ENCODE data around the gene NFKBIE. TPM values are rescaled to one million over a fixed set of nuclear protein-coding genes. Genes with fewer than 3 reads are reported as not detected.

Gene NFKBIE
- total RNA-seq, 1 experiment from 2014 or later, result 9.6 TPM

- H3K4me1 ChIP-seq, result no peaks in the 10 kb centered on the region; the same call in none of the 2 replicates
- no peak for DNase-seq
- no peaks in the 10 kb centered on the region for H3K27me3 ChIP-seq
- no peak overlapping the region for H3K27ac ChIP-seq
- no peaks in the 10 kb centered on the region for H3K9me3 ChIP-seq (replicated peaks)
- H3K4me3 ChIP-seq, result no peak overlapping the region
- peaks cover 83% of the 10 kb centered on the region for H3K36me3 ChIP-seq
Observed at GRCh38 chr6:44251576-44252524, 13.5 kb downstream of the NFKBIE start.

DNA sequence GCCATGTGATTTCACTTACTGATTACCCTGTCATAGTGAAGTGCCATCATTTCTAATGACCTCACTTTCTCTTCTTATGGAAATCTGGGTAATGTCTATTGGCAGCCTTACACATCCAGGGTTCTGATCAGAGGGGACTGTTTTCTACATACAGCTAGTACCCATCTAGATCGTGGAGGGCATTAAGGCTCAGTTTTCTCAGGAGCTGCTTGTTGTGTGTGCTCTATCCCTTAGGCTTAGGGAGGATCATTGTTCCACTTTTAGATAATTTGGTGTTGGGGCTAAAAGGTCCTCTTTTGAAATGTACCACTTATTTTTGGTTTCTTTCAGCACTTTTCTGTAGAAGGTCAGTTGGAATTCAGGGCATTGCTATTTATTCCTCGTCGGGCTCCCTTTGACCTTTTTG, 14.6 kb downstream of the NFKBIE start:
- peaks cover 83% of the 10 kb centered on the region for H3K36me3 ChIP-seq
- H3K9me3 ChIP-seq (replicated peaks), result no peaks in the 10 kb centered on the region
- no peaks in the 10 kb centered on the region; the same call in none of the 2 replicates for H3K4me1 ChIP-seq
- no peak overlapping the region for H3K27ac ChIP-seq
- no peak overlapping the region for H3K4me3 ChIP-seq
- H3K27me3 ChIP-seq, result no peaks in the 10 kb centered on the region
- no peak for DNase-seq

DNA sequence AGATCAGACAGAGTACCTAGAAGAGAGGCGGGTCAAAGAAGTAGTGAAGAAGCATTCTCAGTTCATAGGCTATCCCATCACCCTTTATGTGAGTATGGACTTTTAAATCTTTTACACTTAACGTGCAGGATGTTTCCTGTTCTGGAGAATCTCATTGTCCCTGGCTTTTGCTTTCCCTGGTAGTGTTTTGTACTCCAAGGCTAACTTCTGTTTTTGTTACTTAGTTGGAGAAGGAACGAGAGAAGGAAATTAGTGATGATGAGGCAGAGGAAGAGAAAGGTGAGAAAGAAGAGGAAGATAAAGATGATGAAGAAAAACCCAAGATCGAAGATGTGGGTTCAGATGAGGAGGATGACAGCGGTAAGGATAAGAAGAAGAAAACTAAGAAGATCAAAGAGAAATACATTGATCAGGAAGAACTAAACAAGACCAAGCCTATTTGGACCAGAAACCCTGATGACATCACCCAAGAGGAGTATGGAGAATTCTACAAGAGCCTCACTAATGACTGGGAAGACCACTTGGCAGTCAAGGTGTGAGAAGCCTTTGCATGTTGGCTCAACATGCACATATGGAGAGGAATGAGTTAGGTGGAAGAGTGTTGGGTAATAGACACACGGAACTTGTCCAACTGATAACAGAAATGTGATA, 15.2 kb downstream of the NFKBIE start:
- Histone ChIP-seq H3K9me3 (replicated peaks) (no peaks in the 10 kb centered on the region), H3K36me3 (peaks cover 78% of the 10 kb centered on the region), H3K27me3 (no peaks in the 10 kb centered on the region), H3K4me1 (no peaks in the 10 kb centered on the region; the same call in none of the 2 replicates), H3K27ac (no peak overlapping the region), H3K4me3 (no peak overlapping the region)
- DNase-seq, result no peak

- Histone ChIP-seq H3K9me3 (replicated peaks) (no peaks in the 10 kb centered on the region), H3K27me3 (no peaks in the 10 kb centered on the region), H3K4me1 (no peaks in the 10 kb centered on the region; the same call in none of the 2 replicates), H3K36me3 (peaks cover 68% of the 10 kb centered on the region), H3K4me3 (peak overlapping the region; percentile 93; the same call in 1 of the 2 replicates), H3K27ac (no peak overlapping the region)
- no peak for DNase-seq
Observed at GRCh38 chr6:44249082-44249748, 16.1 kb downstream of the NFKBIE start.

DNA sequence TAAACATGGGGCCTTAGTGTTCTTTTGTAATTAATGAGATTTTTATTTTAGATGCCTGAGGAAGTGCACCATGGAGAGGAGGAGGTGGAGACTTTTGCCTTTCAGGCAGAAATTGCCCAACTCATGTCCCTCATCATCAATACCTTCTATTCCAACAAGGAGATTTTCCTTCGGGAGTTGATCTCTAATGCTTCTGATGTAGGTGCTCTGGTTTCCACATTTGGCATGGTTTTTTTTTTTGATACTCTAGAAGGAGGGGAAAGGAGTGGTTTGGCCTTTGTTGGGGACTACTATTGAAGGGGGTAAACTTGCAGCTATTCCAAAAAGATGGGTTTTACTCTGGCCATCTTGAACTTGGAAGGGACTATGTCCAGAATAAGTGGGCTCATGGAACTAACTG, 16.8 kb downstream of the NFKBIE start:
- Histone ChIP-seq H3K36me3 (peaks cover 62% of the 10 kb centered on the region), H3K4me1 (no peaks in the 10 kb centered on the region; the same call in none of the 2 replicates), H3K9me3 (replicated peaks) (no peaks in the 10 kb centered on the region), H3K4me3 (peak overlapping the region; percentile 93), H3K27ac (no peak overlapping the region), H3K27me3 (no peaks in the 10 kb centered on the region)
- DNase-seq, result no peak

- Histone ChIP-seq H3K4me3 (peak overlapping the region; percentile 93), H3K36me3 (peaks cover 52% of the 10 kb centered on the region), H3K27ac (peak overlapping the region; percentile 84), H3K4me1 (no peaks in the 10 kb centered on the region; the same call in none of the 2 replicates), H3K9me3 (replicated peaks) (no peaks in the 10 kb centered on the region), H3K27me3 (no peaks in the 10 kb centered on the region)
- DNase-seq, result peak; percentile 49 to 53
Observed at GRCh38 chr6:44247338-44248302, 17.7 kb downstream of the NFKBIE start.

DNA sequence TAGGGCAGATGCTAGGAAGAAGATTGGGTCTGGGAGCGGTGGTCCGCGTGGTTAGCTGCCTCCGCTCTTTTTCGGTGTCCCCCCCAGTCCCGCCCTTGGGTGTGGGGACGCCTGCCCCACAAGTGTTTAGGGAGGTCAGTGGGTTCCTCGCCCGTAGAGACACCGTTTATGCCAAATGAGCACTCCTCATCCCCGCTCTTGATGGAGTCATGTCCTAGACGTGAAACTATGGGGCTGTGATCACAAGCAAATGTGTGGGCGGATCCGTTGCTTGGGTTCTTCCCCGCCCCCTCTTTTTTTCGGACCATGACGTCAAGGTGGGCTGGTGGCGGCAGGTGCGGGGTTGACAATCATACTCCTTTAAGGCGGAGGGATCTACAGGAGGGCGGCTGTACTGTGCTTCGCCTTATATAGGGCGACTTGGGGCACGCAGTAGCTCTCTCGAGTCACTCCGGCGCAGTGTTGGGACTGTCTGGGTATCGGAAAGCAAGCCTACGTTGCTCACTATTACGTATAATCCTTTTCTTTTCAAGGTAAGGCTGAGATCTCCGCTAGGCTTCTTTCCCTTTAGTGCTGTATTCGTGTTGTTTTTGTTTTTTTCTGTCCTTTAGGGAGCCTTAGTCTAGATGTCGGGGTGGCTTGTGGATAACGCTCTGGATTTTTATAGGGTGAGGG, 18.6 kb downstream of the NFKBIE start, which contains the start of gene HSP90AB1:
TSS of gene HSP90AB1 (plus strand) at position 439 of the 675 bp plus-strand sequence. CDS start 1,529 bp downstream, outside the sequence.
- H3K27me3 ChIP-seq, result no peaks in the 10 kb centered on the region
- H3K4me3 ChIP-seq, result peak within 1 kb of the TSS; percentile 93
- no peaks in the 10 kb centered on the region for H3K9me3 ChIP-seq (replicated peaks)
- DNase-seq, result peak; percentile 95 to 97
- no peaks in the 10 kb centered on the region; the same call in none of the 2 replicates for H3K4me1 ChIP-seq
- peaks cover 44% of the 10 kb centered on the region for H3K36me3 ChIP-seq
- H3K27ac ChIP-seq, result peak within 1 kb of the TSS; percentile 84

- H3K36me3 ChIP-seq, result peaks cover 37% of the 10 kb centered on the region
- H3K27me3 ChIP-seq, result no peaks in the 10 kb centered on the region
Observed at GRCh38 chr6:44245912-44246662, 19.3 kb downstream of the NFKBIE start.

DNA sequence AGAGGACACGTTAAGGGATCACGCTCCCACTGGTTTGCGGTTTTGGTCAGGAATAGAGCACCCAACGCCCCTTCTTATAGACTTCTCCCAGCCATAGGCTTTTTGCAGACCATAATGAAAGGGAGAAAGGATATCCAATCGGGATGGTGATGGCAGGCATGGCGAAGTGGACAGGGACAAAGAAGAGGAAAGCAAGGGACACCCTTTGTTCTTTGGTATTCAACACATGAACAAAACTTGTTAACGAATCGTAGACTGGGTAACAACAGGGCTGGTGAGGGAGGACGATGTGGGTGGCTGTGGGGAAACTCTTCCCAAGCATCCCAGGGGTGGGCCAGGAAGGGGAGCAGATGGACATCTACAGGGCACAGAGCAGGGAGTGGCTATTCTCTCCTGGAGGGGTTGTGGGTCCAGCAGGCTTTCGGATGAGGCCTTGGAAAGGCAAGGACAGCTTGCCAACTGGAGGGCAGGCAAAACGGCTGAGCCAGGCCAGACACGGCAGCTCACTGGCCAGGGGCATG, 19.9 kb downstream of the NFKBIE start:
- H3K4me3 ChIP-seq, result peak overlapping the region; percentile 93
- no peaks in the 10 kb centered on the region for H3K27me3 ChIP-seq
- no peaks in the 10 kb centered on the region; the same call in none of the 2 replicates for H3K4me1 ChIP-seq
- H3K27ac ChIP-seq, result no peak overlapping the region
- no peak for DNase-seq
- H3K36me3 ChIP-seq, result peaks cover 31% of the 10 kb centered on the region
- H3K9me3 ChIP-seq (replicated peaks), result no peaks in the 10 kb centered on the region

More at GRCh38 chr6:44245912-44246662, 19.3 kb downstream of the NFKBIE start:
- H3K4me3 ChIP-seq, result peak overlapping the region; percentile 93
- H3K9me3 ChIP-seq (replicated peaks), result no peaks in the 10 kb centered on the region
- no peaks in the 10 kb centered on the region; the same call in none of the 2 replicates for H3K4me1 ChIP-seq
- DNase-seq, result peak; percentile 82
- peak overlapping the region; percentile 84 for H3K27ac ChIP-seq

DNA sequence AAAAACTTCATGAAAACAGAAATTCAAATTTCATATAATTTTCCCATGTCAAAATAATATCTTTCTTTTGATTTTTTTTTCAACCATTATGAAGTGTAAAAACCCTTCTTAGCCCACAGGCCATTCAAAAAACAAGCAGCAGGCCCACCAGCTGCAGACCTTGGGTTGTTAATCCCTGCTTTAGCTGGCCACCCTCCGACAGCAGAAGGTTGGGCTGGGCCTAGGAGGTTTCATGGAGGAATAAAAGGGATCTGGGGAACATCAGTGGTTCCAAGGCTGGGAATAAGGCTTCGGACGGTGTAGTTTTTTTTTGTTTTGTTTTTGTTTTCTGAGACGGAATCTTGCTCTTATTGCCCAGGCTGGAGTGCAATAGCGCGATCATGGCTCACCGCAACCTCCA, 22.0 kb downstream of the NFKBIE start:
- Histone ChIP-seq H3K27ac (no peak overlapping the region), H3K27me3 (no peaks in the 10 kb centered on the region), H3K4me3 (no peak overlapping the region), H3K4me1 (no peaks in the 10 kb centered on the region; the same call in 1 of the 2 replicates), H3K36me3 (peaks cover 9% of the 10 kb centered on the region), H3K9me3 (replicated peaks) (no peaks in the 10 kb centered on the region)
- DNase-seq, result no peak

- Histone ChIP-seq H3K4me1 (peaks cover 6% of the 10 kb centered on the region), H3K27me3 (no peaks in the 10 kb centered on the region), H3K27ac (no peak overlapping the region), H3K4me3 (no peak overlapping the region), H3K9me3 (replicated peaks) (no peaks in the 10 kb centered on the region), H3K36me3 (peaks cover 7% of the 10 kb centered on the region; the same call in 1 of the 2 replicates)
- no peak for DNase-seq
Observed at GRCh38 chr6:44238687-44239350, 26.5 kb downstream of the NFKBIE start.
